Measurements from ENCODE around the gene HSPA13.

Gene HSPA13
- 43.6 to 109 (median 55.5) reads per million in 3 donors for total RNA-seq

GRCh38 chr21:14382835-14383595 lies at the start of gene HSPA13:
TSS of gene HSPA13 (minus strand) at chr21:14383146. CDS start at chr21:14383119, 27 bp downstream.
- peak within 1 kb of the TSS; percentile 91 for H3K27ac ChIP-seq (ENCODE audit: insufficient read depth, low read length, poor library complexity, severe bottlenecking)
- peak within 1 kb of the TSS; percentile 96 for H3K4me3 ChIP-seq (ENCODE audit: insufficient read depth, low read depth, low read length, poor library complexity, severe bottlenecking)
- H3K9me3 ChIP-seq (ENCODE audit: control insufficient read depth, low read length), result no peaks in the 10 kb centered on the region
- no peaks in the 10 kb centered on the region for H3K27me3 ChIP-seq (replicated peaks; ENCODE audit: control insufficient read depth, insufficient read depth, low read length, poor library complexity, severe bottlenecking)
- H3K36me3 ChIP-seq (ENCODE audit: control insufficient read depth, insufficient read depth, low read length), result peaks cover 4% of the 10 kb centered on the region
- DNase-seq, result peak; percentile 96 to 100 (median 98)
- H3K4me1 ChIP-seq (ENCODE audit: control insufficient read depth, insufficient read depth, low read length, poor library complexity, severe bottlenecking), result peaks cover 7% of the 10 kb centered on the region

GRCh38 chr21:14418920-14419319 lies 36.0 kb upstream of the HSPA13 start:
- Histone ChIP-seq H3K4me1 (ENCODE audit: control insufficient read depth, insufficient read depth, low read length, poor library complexity, severe bottlenecking) (no peaks in the 10 kb centered on the region), H3K9me3 (ENCODE audit: control insufficient read depth, low read length) (peaks cover 14% of the 10 kb centered on the region), H3K4me3 (ENCODE audit: insufficient read depth, low read depth, low read length, poor library complexity, severe bottlenecking) (no peak overlapping the region), H3K36me3 (ENCODE audit: control insufficient read depth, insufficient read depth, low read length) (no peaks in the 10 kb centered on the region), H3K27me3 (replicated peaks; ENCODE audit: control insufficient read depth, insufficient read depth, low read length, poor library complexity, severe bottlenecking) (peaks cover 3% of the 10 kb centered on the region), H3K27ac (ENCODE audit: insufficient read depth, low read length, poor library complexity, severe bottlenecking) (no peak overlapping the region)
- DNase-seq, result no peak

- Histone ChIP-seq H3K27ac (ENCODE audit: insufficient read depth, low read length, poor library complexity, severe bottlenecking) (no peak overlapping the region), H3K4me3 (ENCODE audit: insufficient read depth, low read depth, low read length, poor library complexity, severe bottlenecking) (no peak overlapping the region), H3K27me3 (replicated peaks; ENCODE audit: control insufficient read depth, insufficient read depth, low read length, poor library complexity, severe bottlenecking) (peaks cover 3% of the 10 kb centered on the region), H3K9me3 (ENCODE audit: control insufficient read depth, low read length) (peaks cover 14% of the 10 kb centered on the region), H3K4me1 (ENCODE audit: control insufficient read depth, insufficient read depth, low read length, poor library complexity, severe bottlenecking) (no peaks in the 10 kb centered on the region), H3K36me3 (ENCODE audit: control insufficient read depth, insufficient read depth, low read length) (no peaks in the 10 kb centered on the region)
- no peak for DNase-seq
Measured at GRCh38 chr21:14414932-14415508, 32.1 kb upstream of the HSPA13 start.

- Histone ChIP-seq H3K4me3 (ENCODE audit: insufficient read depth, low read depth, low read length, poor library complexity, severe bottlenecking) (no peak overlapping the region), H3K9me3 (ENCODE audit: control insufficient read depth, low read length) (no peaks in the 10 kb centered on the region), H3K27ac (ENCODE audit: insufficient read depth, low read length, poor library complexity, severe bottlenecking) (no peak overlapping the region), H3K4me1 (ENCODE audit: control insufficient read depth, insufficient read depth, low read length, poor library complexity, severe bottlenecking) (no peaks in the 10 kb centered on the region), H3K36me3 (ENCODE audit: control insufficient read depth, insufficient read depth, low read length) (no peaks in the 10 kb centered on the region), H3K27me3 (replicated peaks; ENCODE audit: control insufficient read depth, insufficient read depth, low read length, poor library complexity, severe bottlenecking) (no peaks in the 10 kb centered on the region)
- no peak for DNase-seq
Measured at GRCh38 chr21:14405962-14406361, 23.0 kb upstream of the HSPA13 start.

- H3K36me3 ChIP-seq (ENCODE audit: control insufficient read depth, insufficient read depth, low read length), result no peaks in the 10 kb centered on the region
- H3K4me3 ChIP-seq (ENCODE audit: insufficient read depth, low read depth, low read length, poor library complexity, severe bottlenecking), result no peak overlapping the region
- no peaks in the 10 kb centered on the region for H3K4me1 ChIP-seq (ENCODE audit: control insufficient read depth, insufficient read depth, low read length, poor library complexity, severe bottlenecking)
- no peaks in the 10 kb centered on the region for H3K9me3 ChIP-seq (ENCODE audit: control insufficient read depth, low read length)
- H3K27me3 ChIP-seq (replicated peaks; ENCODE audit: control insufficient read depth, insufficient read depth, low read length, poor library complexity, severe bottlenecking), result no peaks in the 10 kb centered on the region
- H3K27ac ChIP-seq (ENCODE audit: insufficient read depth, low read length, poor library complexity, severe bottlenecking), result no peak overlapping the region
- no peak for DNase-seq
Measured at GRCh38 chr21:14405225-14405624, 22.3 kb upstream of the HSPA13 start.

- no peak overlapping the region for H3K27ac ChIP-seq (ENCODE audit: insufficient read depth, low read length, poor library complexity, severe bottlenecking)
- DNase-seq, result no peak
- no peak overlapping the region for H3K4me3 ChIP-seq (ENCODE audit: insufficient read depth, low read depth, low read length, poor library complexity, severe bottlenecking)
- H3K4me1 ChIP-seq (ENCODE audit: control insufficient read depth, insufficient read depth, low read length, poor library complexity, severe bottlenecking), result no peaks in the 10 kb centered on the region
- H3K36me3 ChIP-seq (ENCODE audit: control insufficient read depth, insufficient read depth, low read length), result no peaks in the 10 kb centered on the region
- no peaks in the 10 kb centered on the region for H3K27me3 ChIP-seq (replicated peaks; ENCODE audit: control insufficient read depth, insufficient read depth, low read length, poor library complexity, severe bottlenecking)
- no peaks in the 10 kb centered on the region for H3K9me3 ChIP-seq (ENCODE audit: control insufficient read depth, low read length)
Measured at GRCh38 chr21:14403681-14404318, 20.9 kb upstream of the HSPA13 start.

GRCh38 chr21:14401217-14401616 lies 18.3 kb upstream of the HSPA13 start:
- H3K27ac ChIP-seq (ENCODE audit: insufficient read depth, low read length, poor library complexity, severe bottlenecking), result no peak overlapping the region

GRCh38 chr21:14388282-14388681 lies 5.3 kb upstream of the HSPA13 start:
- DNase-seq, result no peak
- Histone ChIP-seq H3K4me1 (ENCODE audit: control insufficient read depth, insufficient read depth, low read length, poor library complexity, severe bottlenecking) (no peaks in the 10 kb centered on the region), H3K9me3 (ENCODE audit: control insufficient read depth, low read length) (no peaks in the 10 kb centered on the region), H3K27me3 (replicated peaks; ENCODE audit: control insufficient read depth, insufficient read depth, low read length, poor library complexity, severe bottlenecking) (no peaks in the 10 kb centered on the region), H3K36me3 (ENCODE audit: control insufficient read depth, insufficient read depth, low read length) (no peaks in the 10 kb centered on the region), H3K4me3 (ENCODE audit: insufficient read depth, low read depth, low read length, poor library complexity, severe bottlenecking) (no peak overlapping the region), H3K27ac (ENCODE audit: insufficient read depth, low read length, poor library complexity, severe bottlenecking) (no peak overlapping the region)

More at GRCh38 chr21:14401217-14401616, 18.3 kb upstream of the HSPA13 start:
- Histone ChIP-seq H3K4me3 (ENCODE audit: insufficient read depth, low read depth, low read length, poor library complexity, severe bottlenecking) (no peak overlapping the region), H3K4me1 (ENCODE audit: control insufficient read depth, insufficient read depth, low read length, poor library complexity, severe bottlenecking) (no peaks in the 10 kb centered on the region), H3K9me3 (ENCODE audit: control insufficient read depth, low read length) (no peaks in the 10 kb centered on the region), H3K36me3 (ENCODE audit: control insufficient read depth, insufficient read depth, low read length) (no peaks in the 10 kb centered on the region), H3K27me3 (replicated peaks; ENCODE audit: control insufficient read depth, insufficient read depth, low read length, poor library complexity, severe bottlenecking) (no peaks in the 10 kb centered on the region)
- no peak for DNase-seq

GRCh38 chr21:14384453-14384852 lies 1.5 kb upstream of the HSPA13 start:
- no peak overlapping the region for H3K4me3 ChIP-seq (ENCODE audit: insufficient read depth, low read depth, low read length, poor library complexity, severe bottlenecking)
- DNase-seq, result no peak
- H3K36me3 ChIP-seq (ENCODE audit: control insufficient read depth, insufficient read depth, low read length), result no peaks in the 10 kb centered on the region
- peaks cover 7% of the 10 kb centered on the region for H3K4me1 ChIP-seq (ENCODE audit: control insufficient read depth, insufficient read depth, low read length, poor library complexity, severe bottlenecking)
- no peak overlapping the region for H3K27ac ChIP-seq (ENCODE audit: insufficient read depth, low read length, poor library complexity, severe bottlenecking)
- no peaks in the 10 kb centered on the region for H3K27me3 ChIP-seq (replicated peaks; ENCODE audit: control insufficient read depth, insufficient read depth, low read length, poor library complexity, severe bottlenecking)
- H3K9me3 ChIP-seq (ENCODE audit: control insufficient read depth, low read length), result no peaks in the 10 kb centered on the region

GRCh38 chr21:14383596-14384180 lies 742 bp upstream of the HSPA13 start:
- H3K4me1 ChIP-seq (ENCODE audit: control insufficient read depth, insufficient read depth, low read length, poor library complexity, severe bottlenecking), result peaks cover 7% of the 10 kb centered on the region
- peak overlapping the region; percentile 91 for H3K27ac ChIP-seq (ENCODE audit: insufficient read depth, low read length, poor library complexity, severe bottlenecking)
- peak overlapping the region; percentile 96 for H3K4me3 ChIP-seq (ENCODE audit: insufficient read depth, low read depth, low read length, poor library complexity, severe bottlenecking)
- no peaks in the 10 kb centered on the region for H3K27me3 ChIP-seq (replicated peaks; ENCODE audit: control insufficient read depth, insufficient read depth, low read length, poor library complexity, severe bottlenecking)
- H3K9me3 ChIP-seq (ENCODE audit: control insufficient read depth, low read length), result no peaks in the 10 kb centered on the region
- no peaks in the 10 kb centered on the region for H3K36me3 ChIP-seq (ENCODE audit: control insufficient read depth, insufficient read depth, low read length)
- DNase-seq, result no peak

Measured in effector memory CD4-positive, alpha-beta T cell (primary cell).